ENCODE results near the gene CLDN3.
"Not testable (repeated sequence)": the region's sequence is repeated elsewhere in the genome, so short reads cannot be mapped to it uniquely, and the experiment has no call there.

CLDN3 gene

DNA sequence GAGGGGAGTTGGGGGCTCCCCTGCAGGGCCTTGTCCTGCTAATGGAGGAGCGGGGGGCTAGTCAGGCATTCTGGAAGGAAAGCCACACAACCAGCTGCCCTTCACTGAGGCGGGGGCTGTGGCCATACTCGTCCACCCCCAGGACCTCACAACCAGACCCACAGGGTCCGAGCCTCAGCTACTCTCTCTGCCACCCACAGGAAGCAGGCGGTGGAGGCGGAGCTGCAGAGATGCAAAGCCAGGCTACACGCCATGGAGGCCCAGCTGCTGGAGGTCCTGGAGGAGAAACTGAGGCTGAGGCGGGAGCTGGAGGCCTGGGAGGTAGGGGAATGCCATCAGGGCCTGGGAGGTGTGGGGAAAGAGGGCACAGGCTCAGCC, 34.6 kb downstream of the CLDN3 start:
- DNase-seq = no peak

DNA sequence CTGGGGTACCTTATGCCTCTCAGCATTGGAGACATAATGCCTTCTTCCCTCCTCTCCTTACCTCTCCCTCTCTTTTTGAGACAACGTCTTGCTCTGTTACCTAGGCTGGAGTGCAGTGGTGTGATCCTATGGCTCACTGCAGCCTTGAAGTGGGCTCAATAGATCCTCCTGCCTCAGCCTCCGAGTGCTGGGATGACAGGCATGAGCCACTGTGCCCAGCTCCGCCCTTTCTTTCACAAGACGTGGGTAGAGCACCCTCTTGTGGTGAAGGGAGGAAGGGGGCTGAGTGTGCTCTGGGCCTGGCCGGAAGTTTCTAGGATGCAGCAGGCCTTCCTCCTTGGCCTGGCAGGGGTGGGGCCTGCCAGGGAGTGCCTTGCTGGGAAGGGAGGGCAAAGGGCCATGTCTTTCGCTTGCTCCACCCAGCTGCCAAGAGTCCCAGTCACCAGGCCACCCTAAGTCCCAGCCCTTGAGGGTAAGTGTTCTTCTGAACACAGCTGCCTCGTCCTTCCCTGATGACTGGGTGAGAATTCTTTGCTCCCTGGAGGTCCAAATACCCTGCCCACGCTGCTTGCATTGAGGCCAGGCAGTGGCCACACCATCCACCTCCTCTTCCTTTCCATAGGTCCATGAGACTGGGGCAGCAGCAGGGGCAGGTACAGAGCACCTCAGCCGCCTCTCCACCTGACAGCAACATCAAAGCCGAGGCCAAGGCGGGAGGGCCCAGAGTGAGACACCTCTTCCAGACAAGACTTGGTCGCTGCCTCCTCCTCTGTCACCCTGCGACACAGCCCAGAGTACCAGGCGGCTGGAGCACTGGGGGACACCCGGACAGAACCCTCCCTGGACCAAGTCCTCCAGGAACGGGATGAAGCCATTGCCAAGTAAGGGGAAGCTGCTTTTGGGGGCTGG, 35.2 kb downstream of the CLDN3 start:
- DNase-seq = peak; percentile 96

DNA sequence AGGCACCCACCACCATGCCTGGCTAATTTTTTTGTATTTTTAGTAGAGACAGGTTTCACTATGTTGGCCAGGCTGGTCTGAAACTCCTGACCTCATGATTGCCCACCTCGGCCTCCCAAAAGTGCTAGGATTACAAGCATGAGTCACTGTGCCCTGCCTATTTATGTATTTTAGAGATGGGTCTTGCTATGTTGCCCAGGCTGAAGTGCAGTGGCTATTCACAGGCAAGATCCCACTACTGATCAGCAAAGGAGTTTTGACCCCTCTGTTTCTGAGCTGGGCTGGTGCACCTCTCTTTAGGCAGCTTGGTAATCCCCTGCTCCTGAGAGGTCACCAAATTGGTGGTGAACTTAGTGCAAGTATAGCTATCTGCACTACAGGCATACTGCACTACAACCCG, 37.7 kb downstream of the CLDN3 start:
- no peak for DNase-seq

DNA sequence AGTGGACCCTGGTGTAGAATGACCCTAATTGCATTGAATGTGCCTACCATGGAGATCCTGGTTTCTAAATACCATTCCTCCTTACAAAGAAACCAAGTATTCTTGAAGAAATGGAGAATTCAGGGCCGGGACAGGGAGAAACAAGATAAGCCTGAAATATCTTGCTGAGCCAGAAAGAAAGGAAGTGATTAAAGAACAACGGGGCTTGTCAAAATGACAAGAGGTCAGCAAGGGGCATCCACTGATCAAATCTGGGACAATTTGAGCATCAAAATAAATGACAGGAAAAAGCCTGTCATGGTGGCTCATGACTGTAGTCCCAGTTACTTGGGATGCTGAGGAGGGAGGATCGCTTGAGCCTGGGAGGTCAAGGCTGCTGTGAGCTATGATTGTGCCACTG, 39.6 kb downstream of the CLDN3 start:
- no peak for DNase-seq

DNA sequence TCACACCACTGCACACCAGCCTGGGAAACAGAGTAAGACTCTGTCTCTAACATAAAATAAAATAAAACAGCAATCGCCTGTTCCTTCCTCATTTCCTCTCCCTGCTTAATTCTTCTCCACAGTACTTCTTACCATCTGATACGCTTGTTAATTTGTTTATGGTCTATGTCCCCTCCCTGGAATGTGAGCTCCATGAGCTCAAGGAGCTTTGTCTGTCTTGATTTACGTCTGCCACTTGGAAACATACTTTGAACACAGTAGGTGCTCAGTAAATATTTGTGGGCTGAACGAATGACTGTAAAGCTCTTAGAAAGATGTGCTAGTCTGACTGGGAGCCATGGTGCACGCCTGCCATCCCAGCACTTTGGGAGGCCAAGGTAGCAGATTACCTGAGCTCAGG, 41.5 kb downstream of the CLDN3 start:
- DNase-seq = no peak

DNA sequence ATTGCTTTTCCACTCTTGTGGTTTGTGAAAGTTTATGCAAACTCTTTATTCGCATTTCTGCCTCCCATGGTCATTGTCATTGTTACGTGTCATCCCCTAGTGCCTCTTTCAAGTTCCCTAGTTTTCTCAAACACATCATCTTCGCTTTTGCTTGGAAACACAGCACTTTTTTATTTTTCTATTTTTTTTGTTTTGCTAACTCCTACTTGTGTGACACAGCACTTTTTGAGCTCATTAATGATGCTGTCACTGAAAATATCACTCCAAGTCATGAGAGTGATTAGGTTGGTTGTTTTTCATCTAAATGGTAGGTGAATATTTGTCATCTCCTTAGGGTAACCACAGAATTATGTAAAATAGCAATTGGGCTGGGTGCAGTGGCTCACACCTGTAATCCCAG, 42.1 kb downstream of the CLDN3 start:
- DNase-seq = no peak

DNA sequence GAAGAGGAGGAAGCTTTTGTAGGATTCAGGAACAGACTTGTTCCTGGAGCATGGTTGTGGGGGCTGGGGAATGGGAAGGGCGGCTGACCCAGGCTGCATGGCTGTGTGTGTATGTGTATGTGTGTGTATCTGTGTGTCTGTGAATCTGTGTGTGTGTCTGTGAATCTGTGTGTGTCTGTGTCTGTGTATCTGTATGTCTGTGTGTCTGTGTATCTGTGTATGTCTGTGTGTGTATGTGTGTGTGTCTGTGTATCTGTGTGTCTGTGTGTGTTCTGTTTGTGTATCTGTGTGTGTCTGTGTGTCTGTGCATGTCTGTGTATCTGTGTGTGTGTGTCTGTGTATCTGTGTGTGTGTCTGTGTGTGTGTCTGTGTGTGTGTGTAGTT, 44.0 kb downstream of the CLDN3 start:
- DNase-seq = no peak

DNA sequence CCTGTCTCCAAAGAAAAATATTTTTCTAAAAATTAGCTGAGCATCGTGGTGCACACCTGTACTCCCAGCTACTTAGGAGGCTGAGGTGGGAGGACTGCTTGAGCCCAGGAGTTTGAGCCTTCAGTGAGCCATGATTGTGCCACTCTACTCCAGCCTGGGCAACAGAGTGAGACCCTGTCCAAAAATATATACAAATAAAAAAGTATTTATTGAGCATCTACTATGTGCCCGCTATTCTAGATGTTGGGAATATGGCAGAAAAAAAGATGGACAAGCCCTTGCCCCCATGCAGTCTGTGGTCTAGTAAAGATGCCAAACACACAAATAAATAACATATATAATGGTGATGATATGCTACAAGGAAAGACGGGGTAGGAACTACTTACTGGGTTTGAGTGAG, 46.3 kb downstream of the CLDN3 start:
- DNase-seq = no peak

DNA sequence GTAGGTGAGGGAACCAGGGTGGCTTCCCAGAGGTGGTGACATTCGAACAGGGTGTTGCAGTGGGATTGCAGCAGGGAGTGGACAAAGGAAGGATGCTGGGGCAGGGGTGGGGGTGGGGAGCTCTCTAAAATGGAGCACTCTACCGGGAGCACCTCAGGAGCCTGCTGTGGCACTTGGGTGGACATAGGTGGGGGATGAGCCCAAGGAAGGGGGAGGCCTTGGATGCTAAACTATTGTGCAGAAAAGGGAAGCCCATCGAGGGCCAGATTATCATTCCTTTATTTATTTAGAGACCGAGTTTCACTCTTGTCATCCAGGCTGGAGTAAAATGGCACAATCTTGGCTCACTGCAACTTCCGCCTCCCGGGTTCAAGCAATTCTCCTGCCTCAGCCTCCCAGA, 47.3 kb downstream of the CLDN3 start:
- no peak for DNase-seq

DNA sequence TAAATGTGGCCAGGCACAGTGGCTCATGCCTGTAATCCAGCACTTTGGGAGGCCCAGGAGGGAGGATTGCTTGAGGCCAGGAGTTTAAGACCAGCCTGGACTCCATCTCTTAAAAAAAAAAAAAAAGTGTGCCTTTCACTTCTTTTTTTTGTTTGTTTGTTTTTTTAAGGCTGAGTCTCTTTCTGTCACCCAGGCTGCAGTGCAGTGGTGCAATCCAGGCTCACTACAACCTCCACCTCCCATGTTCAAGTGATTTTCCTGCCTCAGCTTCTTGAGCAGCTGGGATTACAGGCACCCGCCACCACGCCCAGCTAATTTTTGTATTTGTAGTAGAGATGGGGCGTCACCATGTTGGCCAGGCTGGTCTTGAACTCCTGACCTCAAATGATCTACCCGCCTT, 47.9 kb downstream of the CLDN3 start:
- not testable (repeated sequence) for DNase-seq

DNA sequence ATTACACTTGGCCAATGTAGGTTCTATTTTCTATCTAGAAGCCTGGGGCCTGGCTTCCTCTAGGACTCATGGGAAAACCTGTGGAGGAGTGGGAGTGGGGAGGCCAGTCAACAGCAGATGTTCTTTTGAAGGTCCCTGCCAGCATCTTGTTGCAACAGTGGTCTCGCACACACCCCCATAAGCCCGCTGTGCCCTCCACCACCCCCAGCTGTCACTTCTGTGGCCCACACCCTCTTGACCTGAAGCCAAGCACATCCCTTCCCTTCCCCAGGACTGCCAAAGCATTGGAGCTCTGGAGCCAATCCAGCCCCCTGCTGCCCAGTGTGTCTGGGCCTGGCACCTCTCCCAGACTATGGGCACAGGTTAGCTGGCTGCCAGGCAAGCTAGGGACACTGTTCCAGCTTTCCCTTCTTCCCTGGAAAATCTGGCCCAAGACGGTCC, 48.7 kb downstream of the CLDN3 start:
- no peak for DNase-seq

DNA sequence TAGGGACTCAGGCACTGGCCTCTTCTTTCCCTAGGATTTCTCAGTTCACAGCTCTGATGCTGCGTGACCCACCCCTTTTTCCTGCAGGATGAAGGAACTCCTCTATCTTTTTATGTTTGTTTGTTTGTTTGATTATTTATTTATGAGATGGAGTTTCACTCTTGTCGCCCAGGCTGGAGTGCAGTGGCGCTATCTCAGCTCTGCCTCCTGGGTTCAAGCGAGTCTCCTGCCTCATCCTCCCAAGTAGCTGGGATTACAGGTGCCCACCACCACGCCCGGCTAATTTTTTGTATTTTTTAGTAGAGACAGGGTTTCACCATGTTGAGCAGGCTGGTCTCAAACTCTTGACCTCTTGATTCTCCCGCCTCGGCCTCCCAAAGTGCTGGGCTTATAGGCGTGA, 49.6 kb downstream of the CLDN3 start:
- not testable (repeated sequence) for DNase-seq

DNA sequence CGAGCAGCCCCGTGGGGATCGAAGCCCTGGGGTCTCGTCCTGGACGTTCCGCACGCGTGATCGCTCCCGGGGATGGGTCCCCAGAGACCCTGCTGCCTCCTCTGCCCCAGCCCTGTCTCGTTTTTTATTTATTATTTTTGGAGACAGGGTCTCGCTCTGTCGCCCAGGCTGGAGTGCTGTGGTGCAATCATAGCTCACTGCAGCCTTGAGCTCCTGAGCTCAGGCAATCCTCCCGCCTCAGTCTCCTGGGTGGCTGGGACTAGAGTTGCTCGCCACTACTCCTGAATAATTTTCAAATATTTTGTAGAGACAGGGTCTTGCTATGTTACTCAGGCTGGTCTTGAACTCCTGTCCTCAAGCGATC, 50.3 kb downstream of the CLDN3 start:
- no peak for DNase-seq

Data from hematopoietic multipotent progenitor cell treated with erythropoietin and hydrocortisone succinate and interleukin-3 and kit ligand, for 4 days (in vitro differentiated cells).